ENCODE results near the gene PLEKHG1. TPM values are rescaled to one million over a fixed set of nuclear protein-coding genes. Genes with fewer than 3 reads are reported as not detected.

Gene PLEKHG1
- total RNA-seq, 1 experiment from 2014 or later: 2.7 TPM

DNA sequence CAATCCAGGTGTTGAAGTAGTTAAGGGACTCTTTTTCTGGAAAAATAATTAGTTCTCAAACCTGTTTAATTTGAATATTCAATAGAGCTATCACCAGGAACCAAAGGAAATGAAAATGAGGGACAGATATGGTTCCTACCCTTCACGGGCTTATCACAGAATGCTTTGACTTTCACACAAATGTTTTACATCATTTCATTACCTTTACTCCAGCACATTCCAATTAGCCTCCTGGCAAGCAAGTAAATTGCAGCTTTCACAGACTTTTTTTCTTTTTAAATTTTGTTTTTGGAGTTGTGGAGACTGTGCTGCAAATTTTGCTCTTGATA, 35.2 kb downstream of the PLEKHG1 start:
- ATAC-seq (no peak), DNase-seq (ENCODE audit: low spot score) (no peak)
- H3K27ac Mint-ChIP-seq: no peak overlapping the region
- ChIA-PET CTCF (no interaction called here), POLR2A (no interaction called here)
- peaks cover 10% of the 10 kb centered on the region for H3K4me1 Mint-ChIP-seq
- no peak overlapping the region for H3K4me3 Mint-ChIP-seq
- no peaks in the 10 kb centered on the region for H3K27me3 Mint-ChIP-seq (ENCODE audit: low read depth)
- TF ChIP-seq, protein P1, sequence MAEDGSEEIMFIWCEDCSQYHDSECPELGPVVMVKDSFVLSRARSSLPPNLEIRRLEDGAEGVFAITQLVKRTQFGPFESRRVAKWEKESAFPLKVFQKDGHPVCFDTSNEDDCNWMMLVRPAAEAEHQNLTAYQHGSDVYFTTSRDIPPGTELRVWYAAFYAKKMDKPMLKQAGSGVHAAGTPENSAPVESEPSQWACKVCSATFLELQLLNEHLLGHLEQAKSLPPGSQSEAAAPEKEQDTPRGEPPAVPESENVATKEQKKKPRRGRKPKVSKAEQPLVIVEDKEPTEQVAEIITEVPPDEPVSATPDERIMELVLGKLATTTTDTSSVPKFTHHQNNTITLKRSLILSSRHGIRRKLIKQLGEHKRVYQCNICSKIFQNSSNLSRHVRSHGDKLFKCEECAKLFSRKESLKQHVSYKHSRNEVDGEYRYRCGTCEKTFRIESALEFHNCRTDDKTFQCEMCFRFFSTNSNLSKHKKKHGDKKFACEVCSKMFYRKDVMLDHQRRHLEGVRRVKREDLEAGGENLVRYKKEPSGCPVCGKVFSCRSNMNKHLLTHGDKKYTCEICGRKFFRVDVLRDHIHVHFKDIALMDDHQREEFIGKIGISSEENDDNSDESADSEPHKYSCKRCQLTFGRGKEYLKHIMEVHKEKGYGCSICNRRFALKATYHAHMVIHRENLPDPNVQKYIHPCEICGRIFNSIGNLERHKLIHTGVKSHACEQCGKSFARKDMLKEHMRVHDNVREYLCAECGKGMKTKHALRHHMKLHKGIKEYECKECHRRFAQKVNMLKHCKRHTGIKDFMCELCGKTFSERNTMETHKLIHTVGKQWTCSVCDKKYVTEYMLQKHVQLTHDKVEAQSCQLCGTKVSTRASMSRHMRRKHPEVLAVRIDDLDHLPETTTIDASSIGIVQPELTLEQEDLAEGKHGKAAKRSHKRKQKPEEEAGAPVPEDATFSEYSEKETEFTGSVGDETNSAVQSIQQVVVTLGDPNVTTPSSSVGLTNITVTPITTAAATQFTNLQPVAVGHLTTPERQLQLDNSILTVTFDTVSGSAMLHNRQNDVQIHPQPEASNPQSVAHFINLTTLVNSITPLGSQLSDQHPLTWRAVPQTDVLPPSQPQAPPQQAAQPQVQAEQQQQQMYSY (CRISPR knock-in tag; IDR thresholded peaks at IDR 0.05): no peak
- TF ChIP-seq, protein P2, sequence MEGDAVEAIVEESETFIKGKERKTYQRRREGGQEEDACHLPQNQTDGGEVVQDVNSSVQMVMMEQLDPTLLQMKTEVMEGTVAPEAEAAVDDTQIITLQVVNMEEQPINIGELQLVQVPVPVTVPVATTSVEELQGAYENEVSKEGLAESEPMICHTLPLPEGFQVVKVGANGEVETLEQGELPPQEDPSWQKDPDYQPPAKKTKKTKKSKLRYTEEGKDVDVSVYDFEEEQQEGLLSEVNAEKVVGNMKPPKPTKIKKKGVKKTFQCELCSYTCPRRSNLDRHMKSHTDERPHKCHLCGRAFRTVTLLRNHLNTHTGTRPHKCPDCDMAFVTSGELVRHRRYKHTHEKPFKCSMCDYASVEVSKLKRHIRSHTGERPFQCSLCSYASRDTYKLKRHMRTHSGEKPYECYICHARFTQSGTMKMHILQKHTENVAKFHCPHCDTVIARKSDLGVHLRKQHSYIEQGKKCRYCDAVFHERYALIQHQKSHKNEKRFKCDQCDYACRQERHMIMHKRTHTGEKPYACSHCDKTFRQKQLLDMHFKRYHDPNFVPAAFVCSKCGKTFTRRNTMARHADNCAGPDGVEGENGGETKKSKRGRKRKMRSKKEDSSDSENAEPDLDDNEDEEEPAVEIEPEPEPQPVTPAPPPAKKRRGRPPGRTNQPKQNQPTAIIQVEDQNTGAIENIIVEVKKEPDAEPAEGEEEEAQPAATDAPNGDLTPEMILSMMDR (IDR thresholded peaks at IDR 0.05): no peak
- TF ChIP-seq NFATC4 (CRISPR knock-in tag; IDR thresholded peaks at IDR 0.05): no peak
- no peak for TF ChIP-seq JUN (CRISPR knock-in tag; IDR thresholded peaks at IDR 0.05)
- TF ChIP-seq, protein P3, sequence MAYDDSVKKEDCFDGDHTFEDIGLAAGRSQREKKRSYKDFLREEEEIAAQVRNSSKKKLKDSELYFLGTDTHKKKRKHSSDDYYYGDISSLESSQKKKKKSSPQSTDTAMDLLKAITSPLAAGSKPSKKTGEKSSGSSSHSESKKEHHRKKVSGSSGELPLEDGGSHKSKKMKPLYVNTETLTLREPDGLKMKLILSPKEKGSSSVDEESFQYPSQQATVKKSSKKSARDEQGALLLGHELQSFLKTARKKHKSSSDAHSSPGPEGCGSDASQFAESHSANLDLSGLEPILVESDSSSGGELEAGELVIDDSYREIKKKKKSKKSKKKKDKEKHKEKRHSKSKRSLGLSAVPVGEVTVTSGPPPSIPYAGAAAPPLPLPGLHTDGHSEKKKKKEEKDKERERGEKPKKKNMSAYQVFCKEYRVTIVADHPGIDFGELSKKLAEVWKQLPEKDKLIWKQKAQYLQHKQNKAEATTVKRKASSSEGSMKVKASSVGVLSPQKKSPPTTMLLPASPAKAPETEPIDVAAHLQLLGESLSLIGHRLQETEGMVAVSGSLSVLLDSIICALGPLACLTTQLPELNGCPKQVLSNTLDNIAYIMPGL (CRISPR knock-in tag; IDR thresholded peaks at IDR 0.05): no peak
- TF ChIP-seq, protein P4, sequence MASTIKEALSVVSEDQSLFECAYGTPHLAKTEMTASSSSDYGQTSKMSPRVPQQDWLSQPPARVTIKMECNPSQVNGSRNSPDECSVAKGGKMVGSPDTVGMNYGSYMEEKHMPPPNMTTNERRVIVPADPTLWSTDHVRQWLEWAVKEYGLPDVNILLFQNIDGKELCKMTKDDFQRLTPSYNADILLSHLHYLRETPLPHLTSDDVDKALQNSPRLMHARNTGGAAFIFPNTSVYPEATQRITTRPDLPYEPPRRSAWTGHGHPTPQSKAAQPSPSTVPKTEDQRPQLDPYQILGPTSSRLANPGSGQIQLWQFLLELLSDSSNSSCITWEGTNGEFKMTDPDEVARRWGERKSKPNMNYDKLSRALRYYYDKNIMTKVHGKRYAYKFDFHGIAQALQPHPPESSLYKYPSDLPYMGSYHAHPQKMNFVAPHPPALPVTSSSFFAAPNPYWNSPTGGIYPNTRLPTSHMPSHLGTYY (CRISPR knock-in tag; IDR thresholded peaks at IDR 0.05): no peak
- TF ChIP-seq, protein P5, sequence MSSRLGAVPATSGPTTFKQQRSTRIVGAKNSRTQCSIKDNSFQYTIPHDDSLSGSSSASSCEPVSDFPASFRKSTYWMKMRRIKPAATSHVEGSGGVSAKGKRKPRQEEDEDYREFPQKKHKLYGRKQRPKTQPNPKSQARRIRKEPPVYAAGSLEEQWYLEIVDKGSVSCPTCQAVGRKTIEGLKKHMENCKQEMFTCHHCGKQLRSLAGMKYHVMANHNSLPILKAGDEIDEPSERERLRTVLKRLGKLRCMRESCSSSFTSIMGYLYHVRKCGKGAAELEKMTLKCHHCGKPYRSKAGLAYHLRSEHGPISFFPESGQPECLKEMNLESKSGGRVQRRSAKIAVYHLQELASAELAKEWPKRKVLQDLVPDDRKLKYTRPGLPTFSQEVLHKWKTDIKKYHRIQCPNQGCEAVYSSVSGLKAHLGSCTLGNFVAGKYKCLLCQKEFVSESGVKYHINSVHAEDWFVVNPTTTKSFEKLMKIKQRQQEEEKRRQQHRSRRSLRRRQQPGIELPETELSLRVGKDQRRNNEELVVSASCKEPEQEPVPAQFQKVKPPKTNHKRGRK (CRISPR knock-in tag; IDR thresholded peaks at IDR 0.05; ENCODE audit: borderline replicate concordance): no peak
- TF ChIP-seq SOX15 (CRISPR knock-in tag; IDR thresholded peaks at IDR 0.05): no peak
- no peak for TF ChIP-seq SMAD3 (CRISPR knock-in tag; IDR thresholded peaks at IDR 0.05; ENCODE audit: borderline replicate concordance)
- no peak for TF ChIP-seq KAT7 (CRISPR knock-in tag; IDR thresholded peaks at IDR 0.05; ENCODE audit: borderline replicate concordance)
- TF ChIP-seq ZNF416 (CRISPR knock-in tag; IDR thresholded peaks at IDR 0.05): no peak
- no peaks in the 10 kb centered on the region for H3K36me3 Mint-ChIP-seq
- no peaks in the 10 kb centered on the region for H3K9me3 Mint-ChIP-seq

DNA sequence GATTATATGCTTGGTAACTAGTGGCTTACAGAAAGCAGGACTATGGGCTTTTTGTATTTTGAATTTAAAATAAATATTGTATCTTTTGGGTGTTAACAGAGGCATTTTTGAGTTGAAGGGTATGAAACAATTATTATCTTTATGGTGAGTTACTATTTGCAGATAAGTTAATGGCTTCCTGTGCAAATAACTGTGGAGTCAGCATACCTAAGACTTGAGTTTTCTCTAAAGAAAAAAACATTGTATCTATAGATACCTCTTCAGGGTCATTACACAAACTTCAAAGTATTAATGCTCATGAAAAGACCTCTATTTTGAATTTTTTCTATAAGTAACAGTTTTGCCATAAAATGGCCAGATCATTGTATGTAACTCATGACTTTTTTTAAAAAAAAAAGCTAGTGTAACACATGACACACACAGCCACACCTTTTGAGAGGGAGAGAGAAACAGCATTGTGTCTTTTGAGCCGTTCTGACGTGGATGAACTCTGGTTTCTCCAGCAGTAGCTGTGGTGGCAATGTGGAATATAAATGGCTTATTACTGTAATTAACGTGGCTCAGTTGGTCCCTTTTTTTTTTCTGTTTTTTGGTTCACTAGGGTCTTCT, 36.3 kb downstream of the PLEKHG1 start:
- POLR2A ChIA-PET: interaction anchor here (0.6 kb wide), 1 partner anchor 429 kb away, joined by 3 read pairs; no protein-coding TSS in a partner anchor
- Mint-ChIP-seq H3K36me3 (no peaks in the 10 kb centered on the region), H3K9me3 (no peaks in the 10 kb centered on the region), H3K4me1 (peaks cover 10% of the 10 kb centered on the region), H3K27me3 (ENCODE audit: low read depth) (no peaks in the 10 kb centered on the region), H3K27ac (no peak overlapping the region), H3K4me3 (no peak overlapping the region)
- CTCF ChIA-PET: no interaction called here
- DNase-seq (ENCODE audit: low spot score) (no peak), ATAC-seq (no peak)
- TF ChIP-seq, protein P1 (CRISPR knock-in tag; IDR thresholded peaks at IDR 0.05): no peak
- TF ChIP-seq, protein P3 (CRISPR knock-in tag; IDR thresholded peaks at IDR 0.05): no peak
- TF ChIP-seq, protein P6, sequence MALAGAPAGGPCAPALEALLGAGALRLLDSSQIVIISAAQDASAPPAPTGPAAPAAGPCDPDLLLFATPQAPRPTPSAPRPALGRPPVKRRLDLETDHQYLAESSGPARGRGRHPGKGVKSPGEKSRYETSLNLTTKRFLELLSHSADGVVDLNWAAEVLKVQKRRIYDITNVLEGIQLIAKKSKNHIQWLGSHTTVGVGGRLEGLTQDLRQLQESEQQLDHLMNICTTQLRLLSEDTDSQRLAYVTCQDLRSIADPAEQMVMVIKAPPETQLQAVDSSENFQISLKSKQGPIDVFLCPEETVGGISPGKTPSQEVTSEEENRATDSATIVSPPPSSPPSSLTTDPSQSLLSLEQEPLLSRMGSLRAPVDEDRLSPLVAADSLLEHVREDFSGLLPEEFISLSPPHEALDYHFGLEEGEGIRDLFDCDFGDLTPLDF (CRISPR knock-in tag; IDR thresholded peaks at IDR 0.05): no peak
- TF ChIP-seq TP53 (CRISPR knock-in tag; IDR thresholded peaks at IDR 0.05): no peak
- TF ChIP-seq, protein P7, sequence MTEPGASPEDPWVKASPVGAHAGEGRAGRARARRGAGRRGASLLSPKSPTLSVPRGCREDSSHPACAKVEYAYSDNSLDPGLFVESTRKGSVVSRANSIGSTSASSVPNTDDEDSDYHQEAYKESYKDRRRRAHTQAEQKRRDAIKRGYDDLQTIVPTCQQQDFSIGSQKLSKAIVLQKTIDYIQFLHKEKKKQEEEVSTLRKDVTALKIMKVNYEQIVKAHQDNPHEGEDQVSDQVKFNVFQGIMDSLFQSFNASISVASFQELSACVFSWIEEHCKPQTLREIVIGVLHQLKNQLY (CRISPR knock-in tag; IDR thresholded peaks at IDR 0.05): no peak
- TF ChIP-seq ZNF671 (CRISPR knock-in tag; IDR thresholded peaks at IDR 0.05): no peak
- TF ChIP-seq EMX1 (CRISPR knock-in tag; IDR thresholded peaks at IDR 0.05): no peak

All from WTC11 (cell line).